ENCODE data around the gene GPR37L1.

DNA sequence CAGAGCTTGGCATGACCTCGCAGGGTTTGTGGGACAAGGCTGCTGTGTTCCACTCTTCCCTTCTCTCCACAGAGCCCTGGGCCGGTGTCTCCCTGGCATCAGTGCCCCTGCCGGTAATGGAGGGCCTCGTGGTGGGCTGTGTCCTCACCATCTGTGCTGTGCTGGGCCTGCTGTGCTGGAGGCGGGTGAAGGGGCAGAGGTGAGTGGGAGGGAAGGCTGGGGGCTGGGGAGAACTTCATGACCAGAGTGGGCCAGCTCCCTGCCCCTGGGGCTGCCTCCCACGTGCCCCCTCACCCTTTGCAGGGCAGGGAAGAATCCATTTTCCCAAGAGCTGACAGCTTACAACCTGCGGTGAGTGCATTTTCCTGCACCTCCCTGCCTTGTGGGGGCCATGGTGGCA, 58.9 kb downstream of the GPR37L1 start:
- TF ChIP-seq, protein P1, sequence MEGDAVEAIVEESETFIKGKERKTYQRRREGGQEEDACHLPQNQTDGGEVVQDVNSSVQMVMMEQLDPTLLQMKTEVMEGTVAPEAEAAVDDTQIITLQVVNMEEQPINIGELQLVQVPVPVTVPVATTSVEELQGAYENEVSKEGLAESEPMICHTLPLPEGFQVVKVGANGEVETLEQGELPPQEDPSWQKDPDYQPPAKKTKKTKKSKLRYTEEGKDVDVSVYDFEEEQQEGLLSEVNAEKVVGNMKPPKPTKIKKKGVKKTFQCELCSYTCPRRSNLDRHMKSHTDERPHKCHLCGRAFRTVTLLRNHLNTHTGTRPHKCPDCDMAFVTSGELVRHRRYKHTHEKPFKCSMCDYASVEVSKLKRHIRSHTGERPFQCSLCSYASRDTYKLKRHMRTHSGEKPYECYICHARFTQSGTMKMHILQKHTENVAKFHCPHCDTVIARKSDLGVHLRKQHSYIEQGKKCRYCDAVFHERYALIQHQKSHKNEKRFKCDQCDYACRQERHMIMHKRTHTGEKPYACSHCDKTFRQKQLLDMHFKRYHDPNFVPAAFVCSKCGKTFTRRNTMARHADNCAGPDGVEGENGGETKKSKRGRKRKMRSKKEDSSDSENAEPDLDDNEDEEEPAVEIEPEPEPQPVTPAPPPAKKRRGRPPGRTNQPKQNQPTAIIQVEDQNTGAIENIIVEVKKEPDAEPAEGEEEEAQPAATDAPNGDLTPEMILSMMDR (conservative IDR thresholded peaks at IDR 0.05; ENCODE audit: low read length), result no peak
- TF ChIP-seq EZH2phosphoT487 (IDR thresholded peaks at IDR 0.05; ENCODE audit: borderline replicate concordance), result no peak
